Psoas muscle (tissue), 8 donors: ENCODE measurements around the gene SAMD4B. TPM values are rescaled to one million over a fixed set of nuclear protein-coding genes. Genes with fewer than 3 reads are reported as not detected.

Experiments
- ATAC-seq, 4 donors: fragments of 200-7000 bp; cut with Tn5 transposase; one replicate each; pipeline ENCODE4 v1.9.1; 2020; ENCODE audit warnings: moderate library complexity in 3 of 4, mild to moderate bottlenecking in 2 of 4
- DNase-seq, 2 donors: peaks; one replicate each; pipeline ENCODE4 v3.0.0-alpha.2; 2020
- H3K27ac ChIP-seq: fragments of 200-600 bp; one replicate; pipeline ENCODE4 v1.8.0; 2022
- H3K27me3 ChIP-seq, 3 donors: fragments of 200-600 bp in 1 of 3; one replicate each; pipeline versions ENCODE4 v1.6.1 to v1.8.0; 2013 to 2022; ENCODE audit warnings: low read length in 2 of 3, mild to moderate bottlenecking in 2 of 3, moderate library complexity in 1 of 3; ENCODE audit not compliant: insufficient read depth in 3 of 3
- H3K36me3 ChIP-seq, 2 donors: fragments of 200-600 bp in 1 of 2; one replicate each; pipeline versions ENCODE4 v1.6.1 to v1.8.0; 2013 to 2022; ENCODE audit warnings: low read depth in 1 of 2, mild to moderate bottlenecking in 1 of 2, moderate library complexity in 1 of 2; ENCODE audit not compliant: insufficient read depth in 1 of 2
- H3K4me1 ChIP-seq: fragments of 200-600 bp; one replicate; pipeline ENCODE4 v1.8.0; 2022
- H3K4me3 ChIP-seq: fragments of 200-600 bp; one replicate; pipeline ENCODE4 v1.8.0; 2022; ENCODE audit warnings: mild to moderate bottlenecking
- H3K9me3 ChIP-seq: fragments of 200-600 bp; one replicate; pipeline ENCODE4 v1.8.0; 2022
- CTCF ChIP-seq: fragments of 200-600 bp; IDR thresholded peaks from one replicate; pipeline ENCODE4 v1.8.0; 2022; ENCODE audit warnings: antibody characterized with exemption
- WGBS, 3 donors: extraction: QIAGEN DNeasy Blood & Tissue Kit; methylation state at CpG; one replicate each; pipeline versions ENCODE4 v1.1.6 to v1.1.7; 2013; 5-methylcytosine and 5-hydroxymethylcytosine counted together
- intact Hi-C, 2 donors: fragments of 100-400 bp; cut with DNase I; formaldehyde crosslinking; loops; one replicate each; pipeline versions ENCODE4 v1.11.0 to v1.14.2; 2022
- polyA plus RNA-seq, 3 donors: library from polyadenylated mRNA; stranded (reverse); fragments of 200-250 nt; gene quantifications; one replicate each; pipeline ENCODE4 v1.2.3, GENCODE V29; 2013
- total RNA-seq, 4 donors: library from RNA; stranded (reverse); fragmentation: NEBNext Ultra II Directional in 2 of 4; extraction: Animal tissue kit (Norgen Biotek cat#: 25700) in 2 of 4; gene quantifications; one replicate each; pipeline versions ENCODE4 v1.2.1 to v1.2.4, GENCODE V29; 2021 to 2023
- donor health status: healthy with polysubstance abuse.
- donor health status: DM: no; HTN: no; CAD: no; lungs with moderate emphysema.
- donor health status: Bipolar disorder and iron deficiency.
- donor health status: healthy.
- donor health status: DM: yes; HTN: yes; CAD: no.
- donor health status: DM: no; HTN: no; CAD: no.
- donor health status: DM: no; HTN: no; CAD: no.
- donor health status: DM: yes; HTN: yes; CAD: no.

SAMD4B gene
- total and polyA plus RNA-seq, 7 donors = 34.7 to 97.5 (median 58.4) TPM

GRCh38 chr19:39321117-39321831, 20.9 kb upstream of the SAMD4B start:
- H3K9me3 ChIP-seq = no peaks in the 10 kb centered on the region
- WGBS, 3 donors = 14 to 52% (median 30%) methylated on average over 4 to 10 of the region's 10 CpGs
- intact Hi-C loops = no loop called here
- peak overlapping the region; percentile 41 for H3K4me3 ChIP-seq
- H3K27me3 ChIP-seq = peaks cover 0 to 42% (median 6%) of the 10 kb centered on the region in 3 donors
- H3K36me3 ChIP-seq = no peaks in the 10 kb centered on the region
- DNase-seq (no peak), ATAC-seq (no peak)
- H3K27ac ChIP-seq = no peak overlapping the region
- H3K4me1 ChIP-seq = no peaks in the 10 kb centered on the region
- no peak for TF ChIP-seq CTCF

- no peaks in the 10 kb centered on the region for H3K36me3 ChIP-seq
- H3K27me3 ChIP-seq = peaks cover 0 to 42% (median 6%) of the 10 kb centered on the region in 3 donors
- DNase-seq (no peak), ATAC-seq (no peak)
- no peaks in the 10 kb centered on the region for H3K4me1 ChIP-seq
- no peak overlapping the region for H3K27ac ChIP-seq
- intact Hi-C loops = no loop called here
- H3K4me3 ChIP-seq = no peak overlapping the region
- no peak for TF ChIP-seq CTCF
- no peaks in the 10 kb centered on the region for H3K9me3 ChIP-seq
Observed at GRCh38 chr19:39321832-39322176, 20.4 kb upstream of the SAMD4B start.

- DNase-seq (no peak), ATAC-seq (no peak)
- no peak overlapping the region for H3K27ac ChIP-seq
- H3K4me1 ChIP-seq = no peaks in the 10 kb centered on the region
- H3K9me3 ChIP-seq = no peaks in the 10 kb centered on the region
- H3K4me3 ChIP-seq = no peak overlapping the region
- H3K27me3 ChIP-seq = peaks cover 0 to 31% (median 6%) of the 10 kb centered on the region in 3 donors
- WGBS, 3 donors = 75 to 85% (median 79%) methylated on average over 5 of the region's 5 CpGs
- intact Hi-C loops = no loop called here
- H3K36me3 ChIP-seq = no peaks in the 10 kb centered on the region
- no peak for TF ChIP-seq CTCF
Observed at GRCh38 chr19:39324242-39324842, 17.9 kb upstream of the SAMD4B start.

- no peak overlapping the region for H3K4me3 ChIP-seq
- WGBS, 3 donors = 63 to 73% (median 64%) methylated on average over 16 of the region's 16 CpGs
- H3K36me3 ChIP-seq = no peaks in the 10 kb centered on the region
- no peak for DNase-seq
- no peak overlapping the region for H3K27ac ChIP-seq
- H3K4me1 ChIP-seq = no peaks in the 10 kb centered on the region
- no peak for ATAC-seq
- intact Hi-C loops = loop anchor here (5.0 kb wide), 2 partner anchors 204 to 364 kb away; no protein-coding TSS in a partner anchor
- no peaks in the 10 kb centered on the region for H3K9me3 ChIP-seq
- peaks cover 0 to 18% (median 6%) of the 10 kb centered on the region in 3 donors for H3K27me3 ChIP-seq
- no peak for TF ChIP-seq CTCF
Observed at GRCh38 chr19:39325778-39326665, 16.2 kb upstream of the SAMD4B start.
